Measurements from ENCODE around the gene NUP37. TPM values are rescaled to one million over a fixed set of nuclear protein-coding genes. Genes with fewer than 3 reads are reported as not detected.
"Not testable (repeated sequence)": the region's sequence is repeated elsewhere in the genome, so short reads cannot be mapped to it uniquely, and the experiment has no call there.

The NUP37 gene
- polyA plus RNA-seq, 1 experiment, result 62.5 TPM

GRCh38 chr12:102107970-102108369 lies 11.9 kb downstream of the NUP37 start:
- H3K9me3 ChIP-seq (ENCODE audit: control insufficient read depth, insufficient read depth, low read length), result no peaks in the 10 kb centered on the region
- H3K4me3 ChIP-seq (ENCODE audit: low read depth, low read length), result no peak overlapping the region
- no peak for TF ChIP-seq CTCF (IDR thresholded peaks at IDR 0.05; ENCODE audit: low read depth, low read length)
- ChIA-PET POLR2A (no interaction called here), CTCF (no interaction called here)
- H3K27ac ChIP-seq (ENCODE audit: low read depth, low read length), result no peak overlapping the region
- DNase-seq (ENCODE audit: low read depth, low spot score), result no peak
- no peaks in the 10 kb centered on the region for H3K27me3 ChIP-seq (ENCODE audit: control insufficient read depth, insufficient read depth, low read length)

- Histone ChIP-seq H3K9me3 (ENCODE audit: control insufficient read depth, insufficient read depth, low read length) (no peaks in the 10 kb centered on the region), H3K4me3 (ENCODE audit: low read depth, low read length) (no peak overlapping the region), H3K27ac (ENCODE audit: low read depth, low read length) (no peak overlapping the region), H3K27me3 (ENCODE audit: control insufficient read depth, insufficient read depth, low read length) (no peaks in the 10 kb centered on the region)
- POLR2A ChIA-PET, result no interaction called here
- CTCF ChIA-PET, result no interaction called here
- no peak for TF ChIP-seq CTCF (IDR thresholded peaks at IDR 0.05; ENCODE audit: low read depth, low read length)
- no peak for DNase-seq (ENCODE audit: low read depth, low spot score)
Observed at GRCh38 chr12:102106905-102107304, 13.0 kb downstream of the NUP37 start.

- DNase-seq (ENCODE audit: low read depth, low spot score), result no peak
- Histone ChIP-seq H3K9me3 (ENCODE audit: control insufficient read depth, insufficient read depth, low read length) (no peaks in the 10 kb centered on the region), H3K4me3 (ENCODE audit: low read depth, low read length) (no peak overlapping the region), H3K27ac (ENCODE audit: low read depth, low read length) (no peak overlapping the region), H3K27me3 (ENCODE audit: control insufficient read depth, insufficient read depth, low read length) (no peaks in the 10 kb centered on the region)
- POLR2A ChIA-PET, result interaction anchor here (0.7 kb wide), 1 partner anchor 22 kb away, joined by 5 read pairs; no protein-coding TSS in a partner anchor
- no peak for TF ChIP-seq CTCF (IDR thresholded peaks at IDR 0.05; ENCODE audit: low read depth, low read length)
- CTCF ChIA-PET, result interaction anchor here (0.7 to 7.3 kb wide), 8 partner anchors 13 to 677 kb away, joined by 3 to 80 read pairs (median 4); no protein-coding TSS in a partner anchor
Observed at GRCh38 chr12:102096855-102097254, 23.1 kb downstream of the NUP37 start.

- Histone ChIP-seq H3K27ac (ENCODE audit: low read depth, low read length) (no peak overlapping the region), H3K4me3 (ENCODE audit: low read depth, low read length) (no peak overlapping the region), H3K9me3 (ENCODE audit: control insufficient read depth, insufficient read depth, low read length) (no peaks in the 10 kb centered on the region), H3K27me3 (ENCODE audit: control insufficient read depth, insufficient read depth, low read length) (no peaks in the 10 kb centered on the region)
- DNase-seq (ENCODE audit: low read depth, low spot score), result no peak
- ChIA-PET POLR2A (no interaction called here), CTCF (interaction anchor here (0.5 to 7.3 kb wide), 19 partner anchors 14 to 678 kb away, joined by 3 to 80 read pairs (median 4); no protein-coding TSS in a partner anchor)
- TF ChIP-seq CTCF (IDR thresholded peaks at IDR 0.05; ENCODE audit: low read depth, low read length), result peak; percentile 39
Observed at GRCh38 chr12:102095677-102096263, 24.1 kb downstream of the NUP37 start.

GRCh38 chr12:102093319-102093718 lies 26.6 kb downstream of the NUP37 start:
- peaks cover 7% of the 10 kb centered on the region for H3K9me3 ChIP-seq (ENCODE audit: control insufficient read depth, insufficient read depth, low read length)
- DNase-seq (ENCODE audit: low read depth, low spot score), result no peak
- TF ChIP-seq CTCF (IDR thresholded peaks at IDR 0.05; ENCODE audit: low read depth, low read length), result no peak
- H3K27me3 ChIP-seq (ENCODE audit: control insufficient read depth, insufficient read depth, low read length), result no peaks in the 10 kb centered on the region
- H3K27ac ChIP-seq (ENCODE audit: low read depth, low read length), result no peak overlapping the region
- ChIA-PET CTCF (interaction anchor here (0.6 to 7.3 kb wide), 5 partner anchors 154 to 390 kb away, joined by 3 to 80 read pairs (median 7); no protein-coding TSS in a partner anchor), POLR2A (no interaction called here)
- H3K4me3 ChIP-seq (ENCODE audit: low read depth, low read length), result no peak overlapping the region

GRCh38 chr12:102089228-102089835 lies 30.6 kb downstream of the NUP37 start:
- H3K27ac ChIP-seq (ENCODE audit: low read depth, low read length); H3K9me3 ChIP-seq (ENCODE audit: control insufficient read depth, insufficient read depth, low read length); POLR2A ChIA-PET; H3K27me3 ChIP-seq (ENCODE audit: control insufficient read depth, insufficient read depth, low read length); DNase-seq (ENCODE audit: low read depth, low spot score); H3K4me3 ChIP-seq (ENCODE audit: low read depth, low read length): not testable (repeated sequence)
- CTCF ChIA-PET, result interaction anchor here (0.8 kb wide), 1 partner anchor 12 kb away, joined by 4 read pairs; no protein-coding TSS in a partner anchor
